HUES64 (cell line): ENCODE measurements around the gene ZNF581.
A peak's percentile ranks its signal among the peaks of the same experiment; 100 is the strongest.

Experiments
- H3K27ac ChIP-seq: 2 replicates; pipeline ENCODE4 v1.7.0; 2013; ENCODE audit warnings: low read depth, low read length, inconsistent platforms
- H3K27me3 ChIP-seq: 2 replicates; pipeline ENCODE4 v1.6.1; 2013; ENCODE audit warnings: mild to moderate bottlenecking, low read length; ENCODE audit not compliant: insufficient read depth
- H3K36me3 ChIP-seq: 2 replicates; pipeline ENCODE4 v1.6.1; 2013; ENCODE audit warnings: mild to moderate bottlenecking, low read length; ENCODE audit not compliant: insufficient read depth
- H3K4me1 ChIP-seq: 2 replicates; pipeline ENCODE4 v1.6.1; 2013; ENCODE audit warnings: mild to moderate bottlenecking, low read length, moderate library complexity; ENCODE audit not compliant: insufficient read depth
- H3K4me3 ChIP-seq: 2 replicates; pipeline ENCODE4 v1.5.1; 2013; ENCODE audit warnings: mild to moderate bottlenecking, low read length, moderate library complexity
- H3K9ac ChIP-seq: 2 replicates; pipeline ENCODE4 v1.6.1; 2013; ENCODE audit warnings: mild to moderate bottlenecking, low read depth, low read length
- H3K9me3 ChIP-seq: 2 replicates; pipeline ENCODE4 v1.6.1; 2013; ENCODE audit warnings: low read depth, low read length; ENCODE audit not compliant: insufficient read depth
- WGBS: fragments of 150-250, 120-280 bp; methylation state at CpG from one replicate; pipeline ENCODE4 v1.1.7; 2013; ENCODE audit warnings: missing lambda C conversion rate; 5-methylcytosine and 5-hydroxymethylcytosine counted together

ZNF581 gene

DNA sequence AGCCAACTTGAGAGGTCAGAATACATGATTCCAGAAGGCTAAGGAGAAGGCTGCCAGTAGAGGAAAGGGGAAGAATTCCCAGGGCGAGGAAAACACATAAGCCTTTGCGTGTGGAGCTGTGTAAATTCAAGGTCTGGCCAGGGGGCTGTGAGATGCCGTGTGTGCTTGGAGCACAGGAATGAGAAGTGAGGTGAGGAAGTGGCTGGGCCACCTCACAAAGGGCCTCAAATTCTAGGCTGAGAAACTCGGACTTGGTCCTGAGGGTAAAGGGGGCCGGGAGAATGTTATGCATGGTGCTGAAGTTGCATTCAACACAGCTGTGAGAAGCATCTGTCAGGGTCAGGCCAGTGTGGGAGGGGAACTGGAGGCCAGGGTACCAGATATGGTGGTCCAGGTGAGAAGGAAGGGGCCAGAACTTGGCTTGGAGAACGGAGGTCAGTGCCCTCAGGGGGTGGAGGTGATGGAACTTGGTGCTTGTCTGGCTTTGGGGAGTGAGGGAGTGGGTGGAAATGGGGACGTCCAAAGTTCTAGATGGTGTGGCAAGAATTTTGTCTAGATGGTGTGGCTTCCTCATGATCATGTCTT lies 7.5 kb upstream of the ZNF581 start:
- H3K9me3 ChIP-seq: no peaks in the 10 kb centered on the region
- peak overlapping the region; percentile 95 for H3K9ac ChIP-seq
- H3K4me1 ChIP-seq: peaks cover 7% of the 10 kb centered on the region; the same call in 1 of the 2 replicates
- H3K4me3 ChIP-seq: peak overlapping the region; percentile 99
- WGBS: 79% methylated on average over 7 of the region's 7 CpGs
- H3K36me3 ChIP-seq: peaks cover 3% of the 10 kb centered on the region; the same call in 1 of the 2 replicates
- no peaks in the 10 kb centered on the region for H3K27me3 ChIP-seq
- H3K27ac ChIP-seq: no peak overlapping the region

DNA sequence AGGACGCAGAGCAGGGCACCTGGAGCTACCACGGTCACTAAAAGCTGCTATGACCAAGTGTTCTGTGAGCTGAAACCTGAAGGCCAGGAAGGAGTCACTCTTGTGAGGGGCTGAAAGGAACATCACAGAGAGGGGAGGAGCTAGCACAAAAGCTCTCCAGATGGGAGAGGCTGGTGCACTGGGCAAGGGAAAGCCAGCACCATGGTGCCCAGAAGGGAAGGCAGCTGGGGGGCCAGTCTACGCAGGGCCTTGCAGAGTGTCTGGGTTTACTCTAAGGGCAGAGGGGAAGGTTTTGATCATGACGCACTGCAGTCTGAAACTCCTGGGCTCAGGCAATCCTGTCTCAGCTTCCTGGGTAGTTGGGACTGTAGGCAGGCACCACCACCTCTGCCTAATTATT lies 6.7 kb upstream of the ZNF581 start:
- H3K27me3 ChIP-seq: no peaks in the 10 kb centered on the region
- no peak overlapping the region for H3K4me3 ChIP-seq
- WGBS: 96% methylated on average over 4 of the region's 4 CpGs

DNA sequence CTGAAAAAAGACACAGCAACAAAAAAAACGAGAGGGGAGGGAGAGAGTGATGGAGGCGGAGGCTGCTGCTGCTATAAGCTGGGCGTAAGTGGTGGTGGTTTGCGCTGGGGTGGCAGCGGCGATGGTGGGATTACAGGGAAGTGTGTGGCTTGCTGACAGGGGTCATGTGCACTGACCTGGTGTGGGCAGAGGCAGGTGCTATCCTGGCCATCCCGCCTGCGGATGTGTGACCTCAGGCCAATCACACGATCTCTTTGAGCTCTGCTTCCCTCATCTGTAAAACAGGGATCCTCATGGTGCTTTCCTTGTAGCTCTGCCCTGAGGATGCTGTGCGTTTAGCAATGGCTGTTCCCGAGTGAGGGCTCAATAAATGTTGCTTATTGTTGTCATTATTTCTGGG lies 5.9 kb upstream of the ZNF581 start:
- Histone ChIP-seq H3K4me1 (peaks cover 7% of the 10 kb centered on the region; the same call in 1 of the 2 replicates), H3K36me3 (peaks cover 3% of the 10 kb centered on the region; the same call in 1 of the 2 replicates), H3K4me3 (no peak overlapping the region), H3K27ac (no peak overlapping the region), H3K27me3 (no peaks in the 10 kb centered on the region), H3K9me3 (no peaks in the 10 kb centered on the region), H3K9ac (no peak overlapping the region)
- 83% methylated on average over 11 of the region's 11 CpGs for WGBS

More for the DNA sequence above, 6.7 kb upstream of the ZNF581 start:
- Histone ChIP-seq H3K9ac (no peak overlapping the region), H3K36me3 (peaks cover 3% of the 10 kb centered on the region; the same call in 1 of the 2 replicates), H3K27ac (no peak overlapping the region), H3K9me3 (no peaks in the 10 kb centered on the region), H3K4me1 (peaks cover 7% of the 10 kb centered on the region; the same call in 1 of the 2 replicates)

DNA sequence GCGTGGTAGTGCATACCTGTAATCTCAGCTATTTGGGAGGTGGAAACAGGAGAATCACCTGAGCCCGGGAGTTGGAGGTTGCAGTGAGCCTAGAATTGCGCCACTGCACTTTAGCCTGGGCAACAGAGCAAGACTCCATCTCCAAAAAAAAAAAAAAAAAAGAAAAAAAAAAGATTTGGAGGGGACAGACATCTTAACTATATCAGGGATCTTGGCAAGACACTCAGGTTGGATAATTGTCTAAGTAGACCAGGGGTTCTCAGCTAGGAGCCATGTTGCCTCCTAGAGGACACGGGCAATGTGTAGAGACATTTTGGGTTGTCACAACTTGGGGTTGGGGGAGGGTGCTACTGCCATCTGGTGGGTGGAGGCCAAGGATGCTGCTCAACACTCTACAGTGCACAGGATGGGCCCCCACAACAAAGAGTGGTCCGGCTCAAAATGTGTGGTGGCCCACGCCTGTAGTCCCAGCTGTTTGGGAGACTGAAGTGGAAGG lies 4.5 kb upstream of the ZNF581 start:
- WGBS: 88% methylated on average over 6 of the region's 6 CpGs
- H3K27ac ChIP-seq: no peak overlapping the region

DNA sequence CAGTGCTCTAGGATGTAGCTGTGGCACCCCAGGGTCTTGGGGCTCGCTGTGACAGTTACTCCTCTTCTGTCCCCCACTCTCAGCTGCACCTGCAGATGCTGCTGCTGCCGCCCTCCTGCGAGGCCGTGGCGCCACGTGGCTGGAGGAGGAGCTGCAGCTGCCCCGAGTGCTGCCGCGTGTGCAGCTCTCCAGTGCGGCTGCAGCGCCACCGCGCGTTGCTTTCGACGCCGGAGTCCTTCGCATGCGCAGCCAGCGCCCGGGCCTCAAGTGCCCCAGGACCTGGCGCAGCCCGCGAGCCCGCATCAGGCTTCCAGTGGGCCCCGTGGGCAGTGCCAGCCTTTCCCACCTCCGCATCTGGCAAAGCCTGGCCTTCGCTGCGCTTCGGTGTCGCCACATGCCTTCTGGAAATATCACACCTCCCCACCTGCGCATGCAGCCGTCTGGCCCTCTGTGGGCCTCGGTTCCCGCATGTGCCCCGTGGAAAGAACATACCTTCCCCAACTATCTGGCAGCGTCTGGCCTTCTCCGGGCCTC lies 3.3 kb upstream of the ZNF581 start:
- Histone ChIP-seq H3K36me3 (peaks cover 10% of the 10 kb centered on the region), H3K9ac (peak overlapping the region; percentile 86; the same call in 1 of the 2 replicates), H3K27me3 (no peaks in the 10 kb centered on the region), H3K27ac (peak overlapping the region; percentile 94), H3K9me3 (no peaks in the 10 kb centered on the region), H3K4me3 (peak overlapping the region; percentile 99), H3K4me1 (peaks cover 7% of the 10 kb centered on the region; the same call in 1 of the 2 replicates)
- WGBS: 78% methylated on average over 38 of the region's 38 CpGs

More for the DNA sequence above, 4.5 kb upstream of the ZNF581 start:
- Histone ChIP-seq H3K4me1 (peaks cover 7% of the 10 kb centered on the region; the same call in 1 of the 2 replicates), H3K9me3 (no peaks in the 10 kb centered on the region), H3K36me3 (peaks cover 3% of the 10 kb centered on the region; the same call in 1 of the 2 replicates), H3K9ac (no peak overlapping the region), H3K4me3 (no peak overlapping the region), H3K27me3 (no peaks in the 10 kb centered on the region)

DNA sequence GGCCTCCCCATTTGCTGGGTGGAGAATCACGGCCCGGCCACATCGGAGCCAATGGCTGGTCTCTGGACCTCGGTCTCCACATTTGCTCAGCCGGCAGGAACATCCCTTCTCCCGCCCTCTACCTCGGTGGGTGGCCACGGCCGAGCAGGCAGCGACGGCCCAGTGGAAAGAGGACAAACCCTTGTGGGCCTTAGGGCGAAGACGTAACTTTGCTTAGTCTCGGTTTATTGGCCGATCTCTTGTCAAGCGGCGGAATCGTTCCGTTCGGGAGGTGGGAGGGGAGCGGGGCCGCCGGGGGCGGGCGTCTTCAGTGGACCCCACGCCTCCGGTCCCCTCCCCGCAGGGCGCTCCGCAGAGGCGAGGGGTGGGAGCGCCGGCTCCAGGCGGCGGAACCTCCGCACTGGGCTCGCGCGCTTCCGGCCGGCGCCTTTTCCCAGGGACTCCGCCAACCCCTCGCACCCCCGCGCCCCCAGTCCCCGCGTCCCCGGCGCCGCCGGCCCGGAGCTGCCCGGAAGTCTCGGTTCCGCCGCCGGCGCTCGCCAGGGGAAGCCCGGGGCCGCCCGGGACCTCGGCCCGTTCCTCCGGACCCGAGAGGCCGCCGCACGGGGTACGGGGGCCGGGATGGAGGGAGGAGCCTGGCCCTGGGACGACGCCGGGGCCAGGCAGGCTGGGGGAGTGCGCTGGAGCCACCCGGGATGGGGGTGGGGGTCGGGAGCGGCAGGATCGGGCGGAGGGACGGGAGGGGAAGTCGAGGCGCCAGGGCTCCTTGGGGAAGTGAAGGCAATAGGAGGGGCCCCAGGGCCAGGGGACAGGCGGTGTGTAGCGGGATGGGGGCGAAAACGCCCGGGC lies 2.6 kb upstream of the ZNF581 start, which contains the start of gene ZNF580:
TSS of gene ZNF580 (plus strand) at position 426 of the 849 bp plus-strand sequence. CDS start 1,507 bp downstream, outside the sequence.
- Histone ChIP-seq H3K36me3 (peaks cover 17% of the 10 kb centered on the region), H3K9ac (peak within 1 kb of the TSS; percentile 86), H3K27me3 (no peaks in the 10 kb centered on the region), H3K9me3 (no peaks in the 10 kb centered on the region), H3K27ac (peak within 1 kb of the TSS; percentile 94), H3K4me3 (peak within 1 kb of the TSS; percentile 99), H3K4me1 (peaks cover 4% of the 10 kb centered on the region; the same call in 1 of the 2 replicates)
- 1% methylated on average over 89 of the region's 89 CpGs for WGBS

DNA sequence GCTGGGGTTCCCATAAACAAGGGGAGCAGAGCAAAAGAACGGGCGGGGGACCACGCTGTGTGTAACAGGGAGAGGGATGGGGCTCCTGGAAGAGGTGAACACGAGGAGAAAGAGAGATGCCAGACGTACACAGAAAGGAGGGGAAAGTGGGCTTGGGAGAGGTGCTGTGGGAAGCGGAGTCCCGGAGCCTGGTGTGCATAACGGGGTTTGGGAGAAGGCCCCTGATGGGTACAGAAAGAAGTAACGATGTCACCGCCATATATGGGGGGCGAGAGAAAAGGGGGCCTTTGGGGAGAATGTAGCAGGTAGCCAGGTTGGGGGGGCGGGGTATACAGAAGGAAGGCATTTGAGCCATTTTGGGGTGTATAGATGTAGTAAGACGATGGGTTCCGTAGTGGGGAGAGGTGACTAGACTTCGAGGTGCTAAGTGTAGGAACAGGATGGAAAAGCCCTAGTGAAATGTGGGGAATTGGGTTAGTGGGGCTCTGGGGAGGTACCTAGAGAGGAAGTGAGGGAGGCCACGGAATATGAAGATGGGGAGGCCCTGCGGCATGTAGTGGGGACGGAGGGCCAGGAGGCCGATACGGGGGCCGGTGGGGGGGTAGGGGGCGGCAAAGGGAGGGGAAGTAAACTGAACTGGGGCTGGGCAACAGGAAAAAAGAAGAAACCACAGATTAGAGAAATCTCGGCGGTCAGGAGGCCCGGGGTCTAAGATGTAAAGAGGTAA lies 1.9 kb upstream of the ZNF581 start:
- Histone ChIP-seq H3K9ac (peak overlapping the region; percentile 94), H3K27me3 (no peaks in the 10 kb centered on the region), H3K4me1 (no peaks in the 10 kb centered on the region), H3K36me3 (peaks cover 17% of the 10 kb centered on the region), H3K9me3 (no peaks in the 10 kb centered on the region), H3K4me3 (peak overlapping the region; percentile 99), H3K27ac (peak overlapping the region; percentile 94)
- 1% methylated on average over 25 of the region's 25 CpGs for WGBS

DNA sequence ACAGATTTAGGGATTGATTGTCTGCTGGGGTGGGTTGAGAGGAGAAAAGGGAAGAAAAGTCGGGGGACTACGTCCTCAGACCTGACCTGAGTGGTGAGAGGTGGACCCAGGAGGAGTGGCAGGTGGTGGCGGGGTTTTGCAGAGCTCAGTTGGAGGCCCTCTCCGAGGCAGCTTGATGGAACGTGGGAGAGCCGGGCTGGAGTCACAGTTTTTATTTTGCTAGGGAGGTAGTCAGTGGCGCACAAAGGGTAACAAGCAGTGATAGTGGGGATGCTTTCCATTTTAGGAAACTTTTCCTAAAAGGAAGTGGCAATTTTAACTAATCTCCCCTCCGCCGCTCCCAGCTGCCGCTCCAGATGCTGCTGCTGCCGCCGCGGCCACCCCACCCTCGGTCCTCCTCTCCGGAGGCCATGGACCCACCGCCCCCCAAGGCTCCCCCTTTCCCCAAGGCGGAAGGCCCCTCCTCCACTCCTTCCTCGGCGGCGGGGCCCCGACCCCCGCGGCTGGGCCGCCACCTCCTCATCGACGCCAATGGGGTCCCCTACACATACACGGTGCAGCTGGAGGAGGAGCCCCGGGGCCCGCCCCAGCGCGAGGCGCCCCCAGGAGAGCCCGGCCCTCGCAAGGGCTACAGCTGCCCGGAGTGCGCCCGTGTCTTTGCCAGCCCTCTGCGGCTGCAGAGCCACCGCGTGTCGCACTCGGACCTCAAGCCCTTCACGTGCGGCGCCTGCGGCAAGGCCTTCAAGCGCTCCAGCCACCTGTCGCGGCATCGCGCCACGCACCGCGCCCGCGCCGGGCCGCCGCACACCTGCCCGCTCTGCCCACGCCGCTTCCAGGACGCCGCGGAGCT lies 1.1 kb upstream of the ZNF581 start:
- H3K4me1 ChIP-seq: peaks cover 1% of the 10 kb centered on the region; the same call in 1 of the 2 replicates
- H3K27me3 ChIP-seq: no peaks in the 10 kb centered on the region
- peak overlapping the region; percentile 99 for H3K4me3 ChIP-seq
- peak overlapping the region; percentile 75 for H3K27ac ChIP-seq
- H3K36me3 ChIP-seq: peaks cover 17% of the 10 kb centered on the region
- peak overlapping the region; percentile 94 for H3K9ac ChIP-seq
- no peaks in the 10 kb centered on the region for H3K9me3 ChIP-seq
- WGBS: under 1% methylated on average over 65 of the region's 65 CpGs

DNA sequence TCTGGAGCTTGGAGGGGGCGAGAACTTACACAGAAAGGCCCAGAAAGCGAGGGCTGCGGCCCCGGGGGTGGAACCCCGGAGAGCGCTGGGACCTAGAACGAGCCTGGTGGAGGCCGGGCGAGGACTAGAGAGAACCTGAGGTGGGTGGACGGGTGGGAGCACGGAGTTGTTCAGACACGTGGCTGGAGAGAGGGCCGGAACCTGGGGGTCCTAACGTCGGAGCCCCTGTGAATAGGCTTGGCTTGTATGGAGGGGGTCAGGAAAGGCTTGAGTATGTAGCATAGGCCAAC lies 383 bp downstream of the ZNF581 start:
- Histone ChIP-seq H3K36me3 (peaks cover 14% of the 10 kb centered on the region), H3K4me1 (peaks cover 2% of the 10 kb centered on the region; the same call in 1 of the 2 replicates)
- WGBS: under 1% methylated on average over 15 of the region's 15 CpGs

More for the DNA sequence above, 383 bp downstream of the ZNF581 start:
- H3K4me3 ChIP-seq: peak overlapping the region; percentile 99
- no peaks in the 10 kb centered on the region for H3K27me3 ChIP-seq
- H3K27ac ChIP-seq: peak overlapping the region; percentile 75
- H3K9ac ChIP-seq: peak overlapping the region; percentile 94
- H3K9me3 ChIP-seq: no peaks in the 10 kb centered on the region
